Measurements from ENCODE around the gene CNTROB. TPM values are rescaled to one million over a fixed set of nuclear protein-coding genes. Genes with fewer than 3 reads are reported as not detected.

CNTROB gene
- total RNA-seq, 2 experiments from 2014 or later: 55.4 to 72.3 TPM

DNA sequence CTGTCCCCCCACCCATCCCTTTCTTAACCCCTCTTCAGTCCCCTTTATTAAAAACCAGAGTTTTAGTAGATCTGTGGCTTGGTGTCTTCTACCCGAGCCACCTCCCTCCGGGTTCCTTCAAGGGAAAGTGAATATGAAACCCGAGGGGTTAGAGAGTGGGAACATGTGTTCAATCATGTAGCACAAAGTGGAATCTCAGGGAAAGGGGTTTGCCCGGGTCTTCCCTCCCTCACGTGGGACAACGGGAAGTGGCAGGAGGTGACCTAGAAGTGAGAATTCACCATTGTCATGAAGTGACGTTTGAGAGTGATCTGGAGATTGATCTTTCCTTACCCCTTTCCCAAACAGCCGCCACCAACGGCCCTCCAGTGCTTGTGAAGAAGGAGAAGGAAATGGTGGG is 20.9 kb upstream of the CNTROB start:
- H2AFZ ChIP-seq (ENCODE audit: low read length): no peak overlapping the region
- H3K79me2 ChIP-seq (ENCODE audit: insufficient read depth, low read depth, low read length): no peaks in the 10 kb centered on the region
- POLR2A ChIA-PET: interaction anchor here (1.9 kb wide), 1 partner anchor 22 kb away, joined by 7 read pairs; the partner anchor contains the start of genes CNTROB and TRAPPC1
- intact Hi-C loops (cut with micrococcal nuclease; ENCODE audit: unreplicated experiment): loop anchor here (5.0 kb wide), 1 partner anchor 146 kb away; no protein-coding TSS in a partner anchor
- CTCF ChIA-PET (ENCODE audit: unreplicated experiment): no interaction called here
- no peak overlapping the region for H3K4me3 ChIP-seq (ENCODE audit: low read depth, low read length, poor library complexity, severe bottlenecking)
- no peak overlapping the region for H3K27ac ChIP-seq (ENCODE audit: low read depth, low read length, poor library complexity, severe bottlenecking)
- H3K36me3 ChIP-seq (ENCODE audit: insufficient read depth, low read length): peaks cover 75% of the 10 kb centered on the region
- H3K9me3 ChIP-seq (ENCODE audit: low read length): no peaks in the 10 kb centered on the region
- no peak for TF ChIP-seq EZH2phosphoT487 (IDR thresholded peaks at IDR 0.05; ENCODE audit: borderline replicate concordance, low read depth, low read length)
- TF ChIP-seq, protein P1, sequence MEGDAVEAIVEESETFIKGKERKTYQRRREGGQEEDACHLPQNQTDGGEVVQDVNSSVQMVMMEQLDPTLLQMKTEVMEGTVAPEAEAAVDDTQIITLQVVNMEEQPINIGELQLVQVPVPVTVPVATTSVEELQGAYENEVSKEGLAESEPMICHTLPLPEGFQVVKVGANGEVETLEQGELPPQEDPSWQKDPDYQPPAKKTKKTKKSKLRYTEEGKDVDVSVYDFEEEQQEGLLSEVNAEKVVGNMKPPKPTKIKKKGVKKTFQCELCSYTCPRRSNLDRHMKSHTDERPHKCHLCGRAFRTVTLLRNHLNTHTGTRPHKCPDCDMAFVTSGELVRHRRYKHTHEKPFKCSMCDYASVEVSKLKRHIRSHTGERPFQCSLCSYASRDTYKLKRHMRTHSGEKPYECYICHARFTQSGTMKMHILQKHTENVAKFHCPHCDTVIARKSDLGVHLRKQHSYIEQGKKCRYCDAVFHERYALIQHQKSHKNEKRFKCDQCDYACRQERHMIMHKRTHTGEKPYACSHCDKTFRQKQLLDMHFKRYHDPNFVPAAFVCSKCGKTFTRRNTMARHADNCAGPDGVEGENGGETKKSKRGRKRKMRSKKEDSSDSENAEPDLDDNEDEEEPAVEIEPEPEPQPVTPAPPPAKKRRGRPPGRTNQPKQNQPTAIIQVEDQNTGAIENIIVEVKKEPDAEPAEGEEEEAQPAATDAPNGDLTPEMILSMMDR (conservative IDR thresholded peaks at IDR 0.05; ENCODE audit: low read length): no peak
- DNase-seq (ENCODE audit: low spot score): no peak
- H3K9me2 ChIP-seq (ENCODE audit: insufficient read depth, low read length): no peaks in the 10 kb centered on the region
- BruUV-seq (replicated peaks): no TSS peak
- peaks cover 35% of the 10 kb centered on the region for H3K4me1 ChIP-seq (ENCODE audit: insufficient read depth, low read length, poor library complexity, severe bottlenecking)
- no peaks in the 10 kb centered on the region for H4K20me1 ChIP-seq (ENCODE audit: insufficient read depth, low read length)
- H3K4me2 ChIP-seq (ENCODE audit: low read length): no peak overlapping the region

DNA sequence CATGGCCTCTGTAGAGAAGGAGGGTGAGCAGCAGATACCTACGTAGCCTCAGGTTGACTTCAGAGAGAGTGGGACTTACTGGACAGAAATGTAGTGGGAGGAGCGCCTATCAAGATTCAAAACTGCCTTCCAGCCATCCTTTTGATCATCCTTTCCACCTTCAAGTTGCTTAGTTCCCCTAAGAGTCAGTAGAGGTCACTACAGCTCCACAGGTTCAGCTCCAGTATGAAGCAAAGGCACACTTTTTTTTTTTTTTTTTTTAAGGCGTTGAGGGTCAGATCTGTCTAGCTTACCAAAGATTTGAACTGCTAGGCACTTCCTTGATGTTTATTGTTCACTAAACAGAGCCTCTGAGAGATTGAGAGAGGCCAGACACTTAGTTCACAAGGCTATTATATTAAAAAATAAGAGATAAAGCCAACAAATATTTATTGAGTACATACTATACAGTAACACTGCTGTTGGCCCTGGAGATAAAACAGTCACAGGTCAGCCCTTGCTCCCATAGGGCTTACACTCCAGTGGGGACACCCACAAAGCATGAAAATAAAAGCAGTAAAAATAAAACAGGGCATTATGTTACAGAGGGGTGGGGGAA is 19.0 kb upstream of the CNTROB start:
- peaks cover 39% of the 10 kb centered on the region for H3K4me1 ChIP-seq (ENCODE audit: insufficient read depth, low read length, poor library complexity, severe bottlenecking)
- H3K27ac ChIP-seq (ENCODE audit: low read depth, low read length, poor library complexity, severe bottlenecking): peak overlapping the region; percentile 31
- TF ChIP-seq EZH2phosphoT487 (IDR thresholded peaks at IDR 0.05; ENCODE audit: borderline replicate concordance, low read depth, low read length): no peak
- TF ChIP-seq, protein P1 (conservative IDR thresholded peaks at IDR 0.05; ENCODE audit: low read length): peak; percentile 93
- intact Hi-C loops (cut with micrococcal nuclease; ENCODE audit: unreplicated experiment): loop anchor here (1.0 to 5.0 kb wide), 5 partner anchors 26 to 144 kb away; no protein-coding TSS in a partner anchor
- no peaks in the 10 kb centered on the region for H3K9me3 ChIP-seq (ENCODE audit: low read length)
- H3K4me2 ChIP-seq (ENCODE audit: low read length): peak overlapping the region; percentile 19; the same call in 1 of the 2 replicates
- BruUV-seq (replicated peaks): no TSS peak
- no peaks in the 10 kb centered on the region for H3K9me2 ChIP-seq (ENCODE audit: insufficient read depth, low read length)
- no peak overlapping the region for H2AFZ ChIP-seq (ENCODE audit: low read length)
- ChIA-PET CTCF (ENCODE audit: unreplicated experiment) (interaction anchor here (0.6 to 1.4 kb wide), 3 partner anchors 77 to 160 kb away, joined by 3 to 6 read pairs (median 4); no protein-coding TSS in a partner anchor), POLR2A (interaction anchor here (0.7 to 1.9 kb wide), 6 partner anchors 20 to 459 kb away, joined by 3 to 7 read pairs (median 3); partner anchors contain the start of genes CNTROB and TRAPPC1)
- H3K36me3 ChIP-seq (ENCODE audit: insufficient read depth, low read length): peaks cover 56% of the 10 kb centered on the region
- H3K4me3 ChIP-seq (ENCODE audit: low read depth, low read length, poor library complexity, severe bottlenecking): no peak overlapping the region
- no peaks in the 10 kb centered on the region for H3K79me2 ChIP-seq (ENCODE audit: insufficient read depth, low read depth, low read length)
- H4K20me1 ChIP-seq (ENCODE audit: insufficient read depth, low read length): no peaks in the 10 kb centered on the region
- peak; percentile 89 for DNase-seq (ENCODE audit: low spot score)

DNA sequence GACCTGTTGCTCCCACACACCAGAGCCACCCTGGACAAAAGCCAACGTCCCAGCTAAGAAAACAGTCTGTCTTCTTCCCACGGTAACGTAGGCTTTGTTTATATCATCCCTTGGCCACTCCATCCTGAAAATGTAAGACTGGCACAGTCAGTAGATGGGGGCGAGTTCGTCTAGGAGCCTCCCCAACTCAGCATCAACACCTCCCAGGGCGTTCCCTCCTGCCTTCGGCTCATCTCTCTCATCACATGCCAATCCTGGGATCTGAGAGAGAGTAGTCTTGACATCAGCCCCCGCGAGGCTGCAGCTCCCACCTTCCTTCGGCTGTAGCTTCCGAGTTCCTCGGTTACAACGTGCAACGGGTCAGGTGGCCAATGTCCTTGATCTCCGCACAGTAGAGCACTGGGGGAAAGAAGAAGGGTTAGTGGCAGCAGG is 16.8 kb upstream of the CNTROB start:
- TF ChIP-seq, protein P1 (conservative IDR thresholded peaks at IDR 0.05; ENCODE audit: low read length): no peak
- TF ChIP-seq EZH2phosphoT487 (IDR thresholded peaks at IDR 0.05; ENCODE audit: borderline replicate concordance, low read depth, low read length): no peak
- peaks cover 39% of the 10 kb centered on the region for H3K4me1 ChIP-seq (ENCODE audit: insufficient read depth, low read length, poor library complexity, severe bottlenecking)
- intact Hi-C loops (cut with micrococcal nuclease; ENCODE audit: unreplicated experiment): loop anchor here (2.0 kb wide), 1 partner anchor 18 kb away; the partner anchor contains the start of gene CNTROB
- no peak for DNase-seq (ENCODE audit: low spot score)
- H2AFZ ChIP-seq (ENCODE audit: low read length): peak overlapping the region; percentile 54
- H3K27ac ChIP-seq (ENCODE audit: low read depth, low read length, poor library complexity, severe bottlenecking): peak overlapping the region; percentile 70
- no TSS peak for BruUV-seq (replicated peaks)
- peaks cover 35% of the 10 kb centered on the region for H3K36me3 ChIP-seq (ENCODE audit: insufficient read depth, low read length)
- no peaks in the 10 kb centered on the region for H4K20me1 ChIP-seq (ENCODE audit: insufficient read depth, low read length)
- H3K79me2 ChIP-seq (ENCODE audit: insufficient read depth, low read depth, low read length): no peaks in the 10 kb centered on the region
- peak overlapping the region; percentile 100 for H3K4me2 ChIP-seq (ENCODE audit: low read length)
- H3K9me3 ChIP-seq (ENCODE audit: low read length): no peaks in the 10 kb centered on the region
- ChIA-PET CTCF (ENCODE audit: unreplicated experiment) (interaction anchor here (1.2 kb wide), 1 partner anchor 23 kb away, joined by 3 read pairs; no protein-coding TSS in a partner anchor), POLR2A (interaction anchor here (2.1 kb wide), 1 partner anchor 18 kb away, joined by 5 read pairs; no protein-coding TSS in a partner anchor)
- peak overlapping the region; percentile 76 for H3K4me3 ChIP-seq (ENCODE audit: low read depth, low read length, poor library complexity, severe bottlenecking)
- no peaks in the 10 kb centered on the region for H3K9me2 ChIP-seq (ENCODE audit: insufficient read depth, low read length)
